HL-60 (cell line): ENCODE data around the gene MAP4.

Experiments used
- CTCF ChIP-seq: IDR thresholded peaks from one replicate; pipeline ENCODE4 v1.5.1; 2011; ENCODE audit warnings: low read length, control low read depth, inconsistent platforms; ENCODE audit not compliant: insufficient read depth
- POLR2AphosphoS5 ChIP-seq: IDR thresholded peaks from 2 replicates; pipeline ENCODE4 v1.6.1; 2012; ENCODE audit warnings: low read depth

GRCh38 chr3:48026951-48027908, 11.0 kb upstream of the MAP4 start:
- no peak for TF ChIP-seq CTCF
- no peak for TF ChIP-seq POLR2AphosphoS5
